GM19452 (cell line): ENCODE measurements around the gene TRABD2B.

Experiments
- ATAC-seq: cut with Tn5 transposase; IDR thresholded peaks from one replicate; pipeline ENCODE4 v1.9.1; 2021; ENCODE audit not compliant: unreplicated experiment

Gene TRABD2B

DNA sequence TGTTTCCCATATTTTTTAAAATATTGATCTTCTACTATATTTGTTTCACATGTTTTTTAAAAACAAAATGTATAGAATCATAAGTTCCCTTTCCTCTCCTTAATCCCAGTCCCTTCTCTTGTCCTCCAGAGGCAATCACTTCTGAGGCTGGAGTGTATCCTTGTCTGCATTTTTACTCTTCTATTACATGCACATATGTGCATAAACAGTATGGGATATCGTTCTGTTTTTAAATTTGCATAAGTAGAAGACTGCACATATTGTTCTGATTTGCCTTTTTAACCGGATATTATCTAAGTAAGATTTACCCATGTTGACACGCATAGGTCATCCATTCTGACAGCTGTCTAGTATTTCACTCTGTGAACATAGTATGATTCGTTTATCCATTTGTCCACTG lies 142.0 kb downstream of the TRABD2B start:
- ATAC-seq, result no peak

- no peak for ATAC-seq
Measured at GRCh38 chr1:47854552-47855144, 142.5 kb downstream of the TRABD2B start.

DNA sequence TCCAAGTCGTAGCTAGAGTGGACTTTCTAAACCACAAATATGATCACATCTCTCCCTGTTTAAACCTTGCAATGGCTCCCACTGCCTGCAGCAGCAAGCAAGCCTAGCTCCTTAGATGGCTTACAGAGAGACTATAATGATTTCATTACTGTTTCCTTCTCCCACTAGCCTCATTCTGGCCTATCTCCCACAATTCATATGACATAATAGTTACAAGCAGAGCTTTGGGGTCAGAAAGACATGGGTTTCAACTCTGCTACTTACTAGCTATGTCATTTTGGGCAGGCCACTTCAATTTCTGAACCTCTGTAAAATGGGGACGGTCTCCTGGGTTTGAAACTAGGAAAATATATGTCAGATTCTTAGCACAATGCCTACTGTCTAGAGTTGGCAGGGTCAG lies 143.3 kb downstream of the TRABD2B start:
- ATAC-seq, result no peak

GRCh38 chr1:47853059-47853458 lies 144.1 kb downstream of the TRABD2B start:
- ATAC-seq, result no peak

DNA sequence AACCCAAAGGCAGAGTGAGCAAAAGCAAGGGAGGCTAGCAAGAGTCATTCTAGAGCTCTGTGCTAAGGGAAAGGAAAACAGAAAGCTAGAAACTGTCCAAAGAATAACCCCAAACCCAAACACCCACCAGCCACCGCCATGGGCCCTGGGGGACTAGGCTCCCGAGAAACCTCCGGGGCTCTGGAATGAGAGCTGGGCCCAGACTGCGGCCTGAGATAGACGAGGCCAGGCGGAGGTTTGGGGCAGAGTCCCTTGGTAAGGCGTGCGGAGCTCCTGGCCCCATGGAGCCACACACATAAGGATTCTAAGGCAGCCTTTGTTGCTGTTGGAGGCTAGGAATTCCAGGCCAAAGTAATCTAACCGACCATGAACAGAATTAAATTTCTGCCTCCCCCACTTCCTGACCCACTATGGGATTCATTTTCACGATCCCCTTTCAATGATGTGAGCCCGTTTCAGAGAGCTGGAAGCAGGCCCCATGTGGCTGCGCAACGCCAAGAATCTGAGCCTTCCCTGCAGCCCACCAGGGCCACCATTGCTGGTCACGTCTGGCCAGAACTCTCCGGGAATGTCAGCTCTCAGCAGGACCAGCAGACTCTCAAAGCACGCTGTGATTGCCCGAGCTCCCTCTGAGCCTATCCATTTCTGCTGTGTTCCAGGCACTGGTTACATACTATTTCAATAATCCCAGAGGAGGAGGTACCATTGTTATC lies 145.0 kb downstream of the TRABD2B start:
- no peak for ATAC-seq

DNA sequence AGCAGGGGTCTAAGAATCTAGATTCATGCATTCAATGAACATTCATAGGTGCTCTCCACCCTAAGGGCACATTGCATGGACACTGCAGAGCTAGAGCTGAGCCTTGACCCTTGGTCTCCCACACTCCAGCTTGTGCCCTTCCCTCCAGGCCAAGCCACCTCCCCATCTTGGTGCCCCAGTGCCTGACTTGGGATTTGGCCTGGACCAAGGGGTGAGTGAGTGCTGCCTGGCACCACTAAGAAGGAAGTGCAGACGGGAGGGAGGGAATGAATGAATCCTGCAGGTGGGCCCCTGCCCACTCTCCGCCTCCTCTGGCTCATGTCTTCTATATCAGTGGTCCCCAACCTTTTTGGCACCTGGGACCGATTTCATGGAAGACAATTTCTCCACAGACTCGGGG lies 146.7 kb downstream of the TRABD2B start:
- ATAC-seq, result no peak

GRCh38 chr1:47849591-47850261 lies 147.5 kb downstream of the TRABD2B start:
- ATAC-seq, result no peak

- no peak for ATAC-seq
Measured at GRCh38 chr1:47849005-47849521, 148.1 kb downstream of the TRABD2B start.

- ATAC-seq, result no peak
Measured at GRCh38 chr1:47847763-47848162, 149.4 kb downstream of the TRABD2B start.

- ATAC-seq, result no peak
Measured at GRCh38 chr1:47844558-47844955, 152.6 kb downstream of the TRABD2B start.

- no peak for ATAC-seq
Measured at GRCh38 chr1:47843781-47844557, 153.2 kb downstream of the TRABD2B start.

- no peak for ATAC-seq
Measured at GRCh38 chr1:47843059-47843458, 154.1 kb downstream of the TRABD2B start.

DNA sequence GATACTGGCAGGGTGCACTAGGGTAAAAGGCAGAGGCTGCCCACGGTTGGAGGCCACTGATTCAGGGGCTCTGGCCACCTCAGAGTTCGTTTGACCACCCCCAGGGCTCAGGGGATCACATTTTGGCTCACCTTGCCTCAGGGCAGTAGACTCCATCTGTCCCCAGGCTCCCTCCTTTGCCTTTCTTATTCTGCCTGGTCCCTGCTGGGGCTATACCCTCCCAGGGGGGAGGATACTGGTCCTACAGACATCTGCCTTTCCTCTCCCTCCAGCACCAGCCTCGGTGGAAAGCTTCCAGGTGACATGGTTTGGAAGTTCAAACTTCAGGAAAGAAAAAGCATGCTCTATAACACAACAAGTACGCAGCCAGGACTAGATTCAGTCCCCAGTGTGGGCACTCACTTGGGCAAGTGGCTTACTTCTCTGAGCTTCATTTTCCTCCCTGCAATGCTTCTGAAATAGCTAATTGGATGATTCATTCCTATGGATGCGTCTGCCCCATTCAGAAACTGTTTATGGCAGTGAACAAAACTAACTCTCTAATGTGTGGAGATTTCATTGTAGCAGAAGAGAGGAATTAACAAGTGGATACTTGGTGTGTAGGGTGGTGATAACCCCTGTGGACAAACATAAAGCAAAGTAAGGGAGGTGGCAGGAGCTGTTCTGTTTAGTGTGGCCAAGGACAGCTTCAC lies 154.8 kb downstream of the TRABD2B start:
- no peak for ATAC-seq

DNA sequence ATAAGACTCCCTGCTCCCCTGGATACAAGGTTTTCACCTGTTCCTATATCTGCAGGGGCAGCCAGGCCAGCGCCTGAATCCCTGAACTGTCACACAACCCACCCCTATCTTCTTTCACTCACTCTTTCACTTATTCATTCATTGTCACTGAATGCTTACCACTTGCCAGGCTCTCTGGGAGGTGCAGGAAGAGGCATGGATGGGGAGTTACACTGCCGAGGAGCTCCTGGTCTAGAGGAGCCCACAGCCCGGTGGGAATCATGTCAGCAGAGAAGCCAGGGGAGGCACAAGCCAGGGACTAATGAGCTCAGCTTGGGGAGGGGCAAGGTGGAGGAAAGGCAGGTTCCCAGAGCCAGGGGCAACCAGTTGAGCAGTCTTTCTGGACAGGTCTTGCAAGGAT lies 155.8 kb downstream of the TRABD2B start:
- ATAC-seq, result no peak

DNA sequence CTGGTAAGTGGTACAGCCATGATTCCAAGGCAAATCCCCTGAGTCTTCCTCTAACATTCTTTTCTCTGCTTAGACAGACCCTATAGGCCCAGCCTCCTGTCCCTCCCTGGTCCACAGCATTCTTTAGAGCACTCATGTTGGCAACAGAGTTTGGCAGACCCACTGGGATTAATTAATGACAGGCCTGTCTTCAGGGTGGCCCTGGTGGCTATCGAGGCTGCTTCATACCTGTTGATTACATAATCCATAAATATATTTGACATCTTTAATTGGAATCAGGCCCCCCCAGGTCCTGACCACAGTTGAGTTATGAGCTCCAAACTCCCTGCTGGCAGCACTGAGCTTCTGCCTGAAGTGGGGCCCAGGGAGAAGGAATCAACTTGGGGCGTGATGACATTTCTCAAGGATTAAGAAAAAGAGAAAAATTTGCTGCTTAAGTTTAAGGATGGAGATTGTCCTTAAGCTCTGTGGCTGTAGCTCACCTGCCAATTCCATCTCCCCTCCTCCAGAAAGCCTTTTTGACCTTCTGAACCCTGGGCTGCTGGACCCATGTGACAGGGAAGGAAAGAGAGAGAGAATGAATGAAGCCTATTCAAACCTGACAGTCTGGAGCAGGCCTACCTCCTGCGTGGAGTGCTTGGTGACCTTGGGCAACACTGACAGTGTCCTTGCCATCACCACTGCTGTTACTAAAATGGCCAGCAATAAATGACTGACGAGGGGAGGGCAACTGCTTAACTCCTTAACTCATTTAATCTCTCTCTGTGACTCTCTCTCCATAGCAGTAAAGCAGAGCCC lies 156.6 kb downstream of the TRABD2B start:
- ATAC-seq, result no peak

DNA sequence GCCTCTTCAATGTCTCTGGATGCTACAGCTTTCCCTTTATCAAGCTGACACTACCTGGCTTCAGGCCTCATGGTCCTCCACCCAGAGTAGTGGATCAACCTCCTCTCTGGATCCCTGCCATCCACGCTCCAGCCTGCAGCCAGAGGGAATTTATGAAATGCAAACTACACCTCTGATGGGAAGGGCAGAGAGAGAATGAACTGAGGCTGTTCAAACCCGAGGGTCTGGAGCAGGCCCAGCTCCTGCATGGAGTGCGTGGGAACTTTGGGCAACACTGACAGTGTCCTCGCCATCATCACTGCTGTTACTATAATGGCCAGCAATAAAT lies 157.8 kb downstream of the TRABD2B start:
- no peak for ATAC-seq

GRCh38 chr1:47838562-47839432 lies 158.4 kb downstream of the TRABD2B start:
- ATAC-seq, result no peak

DNA sequence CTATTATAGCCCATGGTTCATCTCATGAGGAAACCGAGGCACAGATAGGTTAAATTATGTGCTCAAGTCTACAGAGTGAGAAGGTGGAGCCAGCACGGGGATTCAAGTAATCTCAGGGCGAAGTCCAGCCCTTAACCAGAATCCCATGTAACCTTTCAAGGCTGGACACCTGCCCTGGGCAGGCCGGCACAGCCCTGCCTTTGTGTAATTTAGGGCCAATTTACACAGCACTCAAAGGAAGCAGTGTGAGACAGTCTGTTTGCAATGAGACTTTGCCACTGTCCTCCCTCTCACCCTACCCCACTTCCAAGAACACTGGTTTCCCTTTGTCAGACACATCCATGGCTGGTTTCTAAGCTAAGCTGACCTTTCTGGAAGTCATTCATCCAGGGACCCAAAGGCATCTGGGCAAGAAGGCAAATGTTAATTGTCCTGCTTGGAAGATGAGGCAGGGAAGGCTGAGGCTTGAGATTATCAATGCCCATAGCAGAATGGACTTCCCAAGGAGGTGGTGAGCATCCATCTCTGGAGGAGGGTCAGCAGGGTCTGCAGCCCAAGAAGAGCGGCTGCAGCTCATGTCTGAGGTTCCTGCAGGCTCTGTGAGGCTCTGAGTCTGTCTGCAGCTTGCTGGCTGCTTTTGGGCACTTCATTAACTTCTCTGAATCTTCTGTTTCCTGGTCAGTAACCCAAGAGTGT lies 159.2 kb downstream of the TRABD2B start:
- no peak for ATAC-seq
